ENCODE measurements around the gene TECPR1.

TECPR1 gene

GRCh38 chr7:98282703-98283102 is 30.7 kb upstream of the TECPR1 start:
- peaks cover 8% of the 10 kb centered on the region for H3K27me3 ChIP-seq (ENCODE audit: control insufficient read depth, insufficient read depth, low read length)
- no peaks in the 10 kb centered on the region for H3K9me3 ChIP-seq (ENCODE audit: control insufficient read depth, low read depth, low read length)
- no peaks in the 10 kb centered on the region for H3K36me3 ChIP-seq (ENCODE audit: control insufficient read depth, low read depth, low read length)
- H3K4me3 ChIP-seq (ENCODE audit: low read length): peak overlapping the region; percentile 69
- peaks cover 13% of the 10 kb centered on the region for H3K4me1 ChIP-seq (ENCODE audit: control insufficient read depth, low read depth, low read length)
- peak overlapping the region; percentile 71 for H3K9ac ChIP-seq (ENCODE audit: low read length)
- no peak overlapping the region for H3K27ac ChIP-seq (ENCODE audit: low read length)

- H3K4me1 ChIP-seq (ENCODE audit: control insufficient read depth, low read depth, low read length): peaks cover 9% of the 10 kb centered on the region
- peak overlapping the region; percentile 69 for H3K4me3 ChIP-seq (ENCODE audit: low read length)
- no peaks in the 10 kb centered on the region for H3K9me3 ChIP-seq (ENCODE audit: control insufficient read depth, low read depth, low read length)
- H3K27me3 ChIP-seq (ENCODE audit: control insufficient read depth, insufficient read depth, low read length): peaks cover 8% of the 10 kb centered on the region
- H3K27ac ChIP-seq (ENCODE audit: low read length): no peak overlapping the region
- peak overlapping the region; percentile 71 for H3K9ac ChIP-seq (ENCODE audit: low read length)
- no peaks in the 10 kb centered on the region for H3K36me3 ChIP-seq (ENCODE audit: control insufficient read depth, low read depth, low read length)
Observed at GRCh38 chr7:98281757-98282606, 29.9 kb upstream of the TECPR1 start.

- H3K27ac ChIP-seq (ENCODE audit: low read length): peak within 1 kb of the TSS; percentile 59
- H3K4me1 ChIP-seq (ENCODE audit: control insufficient read depth, low read depth, low read length): peaks cover 3% of the 10 kb centered on the region
- no peaks in the 10 kb centered on the region for H3K36me3 ChIP-seq (ENCODE audit: control insufficient read depth, low read depth, low read length)
- no peaks in the 10 kb centered on the region for H3K9me3 ChIP-seq (ENCODE audit: control insufficient read depth, low read depth, low read length)
- H3K9ac ChIP-seq (ENCODE audit: low read length): peak within 1 kb of the TSS; percentile 71
- peak within 1 kb of the TSS; percentile 83 for H3K4me3 ChIP-seq (ENCODE audit: low read length)
- H3K27me3 ChIP-seq (ENCODE audit: control insufficient read depth, insufficient read depth, low read length): peaks cover 8% of the 10 kb centered on the region
Observed at GRCh38 chr7:98280791-98281756, 29.0 kb upstream of the TECPR1 start, which contains the start of gene BRI3. Gene BRI3, plus strand, starts transcription at chr7:98281686. Its CDS starts 110 bp downstream, at chr7:98281796.

- Histone ChIP-seq H3K27me3 (ENCODE audit: control insufficient read depth, insufficient read depth, low read length) (peaks cover 8% of the 10 kb centered on the region), H3K27ac (ENCODE audit: low read length) (no peak overlapping the region), H3K9ac (ENCODE audit: low read length) (peak overlapping the region; percentile 68), H3K4me1 (ENCODE audit: control insufficient read depth, low read depth, low read length) (peaks cover 3% of the 10 kb centered on the region), H3K36me3 (ENCODE audit: control insufficient read depth, low read depth, low read length) (no peaks in the 10 kb centered on the region), H3K9me3 (ENCODE audit: control insufficient read depth, low read depth, low read length) (no peaks in the 10 kb centered on the region), H3K4me3 (ENCODE audit: low read length) (peak overlapping the region; percentile 83)
Observed at GRCh38 chr7:98280296-98280695, 28.3 kb upstream of the TECPR1 start.

- Histone ChIP-seq H3K36me3 (ENCODE audit: control insufficient read depth, low read depth, low read length) (no peaks in the 10 kb centered on the region), H3K27me3 (ENCODE audit: control insufficient read depth, insufficient read depth, low read length) (peaks cover 8% of the 10 kb centered on the region), H3K4me1 (ENCODE audit: control insufficient read depth, low read depth, low read length) (peaks cover 3% of the 10 kb centered on the region), H3K9ac (ENCODE audit: low read length) (no peak overlapping the region), H3K27ac (ENCODE audit: low read length) (no peak overlapping the region), H3K9me3 (ENCODE audit: control insufficient read depth, low read depth, low read length) (no peaks in the 10 kb centered on the region), H3K4me3 (ENCODE audit: low read length) (no peak overlapping the region)
Observed at GRCh38 chr7:98278936-98279335, 26.9 kb upstream of the TECPR1 start.

GRCh38 chr7:98278408-98278807 is 26.4 kb upstream of the TECPR1 start:
- no peak overlapping the region for H3K27ac ChIP-seq (ENCODE audit: low read length)
- peaks cover 3% of the 10 kb centered on the region for H3K4me1 ChIP-seq (ENCODE audit: control insufficient read depth, low read depth, low read length)
- no peaks in the 10 kb centered on the region for H3K9me3 ChIP-seq (ENCODE audit: control insufficient read depth, low read depth, low read length)
- H3K27me3 ChIP-seq (ENCODE audit: control insufficient read depth, insufficient read depth, low read length): peaks cover 8% of the 10 kb centered on the region
- no peaks in the 10 kb centered on the region for H3K36me3 ChIP-seq (ENCODE audit: control insufficient read depth, low read depth, low read length)
- H3K9ac ChIP-seq (ENCODE audit: low read length): no peak overlapping the region
- H3K4me3 ChIP-seq (ENCODE audit: low read length): no peak overlapping the region

- Histone ChIP-seq H3K27me3 (ENCODE audit: control insufficient read depth, insufficient read depth, low read length) (no peaks in the 10 kb centered on the region), H3K36me3 (ENCODE audit: control insufficient read depth, low read depth, low read length) (no peaks in the 10 kb centered on the region), H3K4me3 (ENCODE audit: low read length) (no peak overlapping the region), H3K9ac (ENCODE audit: low read length) (no peak overlapping the region), H3K4me1 (ENCODE audit: control insufficient read depth, low read depth, low read length) (no peaks in the 10 kb centered on the region), H3K9me3 (ENCODE audit: control insufficient read depth, low read depth, low read length) (no peaks in the 10 kb centered on the region), H3K27ac (ENCODE audit: low read length) (no peak overlapping the region)
Observed at GRCh38 chr7:98276241-98276761, 24.3 kb upstream of the TECPR1 start.

GRCh38 chr7:98267303-98267702 is 15.3 kb upstream of the TECPR1 start:
- Histone ChIP-seq H3K4me3 (ENCODE audit: low read length) (no peak overlapping the region), H3K27me3 (ENCODE audit: control insufficient read depth, insufficient read depth, low read length) (no peaks in the 10 kb centered on the region), H3K27ac (ENCODE audit: low read length) (no peak overlapping the region), H3K9ac (ENCODE audit: low read length) (no peak overlapping the region), H3K9me3 (ENCODE audit: control insufficient read depth, low read depth, low read length) (no peaks in the 10 kb centered on the region), H3K4me1 (ENCODE audit: control insufficient read depth, low read depth, low read length) (no peaks in the 10 kb centered on the region), H3K36me3 (ENCODE audit: control insufficient read depth, low read depth, low read length) (no peaks in the 10 kb centered on the region)

- H3K27ac ChIP-seq (ENCODE audit: low read length): no peak overlapping the region
- no peaks in the 10 kb centered on the region for H3K9me3 ChIP-seq (ENCODE audit: control insufficient read depth, low read depth, low read length)
- no peaks in the 10 kb centered on the region for H3K27me3 ChIP-seq (ENCODE audit: control insufficient read depth, insufficient read depth, low read length)
- H3K9ac ChIP-seq (ENCODE audit: low read length): no peak overlapping the region
- no peak overlapping the region for H3K4me3 ChIP-seq (ENCODE audit: low read length)
- no peaks in the 10 kb centered on the region for H3K4me1 ChIP-seq (ENCODE audit: control insufficient read depth, low read depth, low read length)
- no peaks in the 10 kb centered on the region for H3K36me3 ChIP-seq (ENCODE audit: control insufficient read depth, low read depth, low read length)
Observed at GRCh38 chr7:98266840-98267239, 14.8 kb upstream of the TECPR1 start.

GRCh38 chr7:98265841-98266271 is 13.8 kb upstream of the TECPR1 start:
- no peaks in the 10 kb centered on the region for H3K36me3 ChIP-seq (ENCODE audit: control insufficient read depth, low read depth, low read length)
- H3K4me3 ChIP-seq (ENCODE audit: low read length): no peak overlapping the region
- no peaks in the 10 kb centered on the region for H3K4me1 ChIP-seq (ENCODE audit: control insufficient read depth, low read depth, low read length)
- no peaks in the 10 kb centered on the region for H3K9me3 ChIP-seq (ENCODE audit: control insufficient read depth, low read depth, low read length)
- no peaks in the 10 kb centered on the region for H3K27me3 ChIP-seq (ENCODE audit: control insufficient read depth, insufficient read depth, low read length)
- no peak overlapping the region for H3K27ac ChIP-seq (ENCODE audit: low read length)
- no peak overlapping the region for H3K9ac ChIP-seq (ENCODE audit: low read length)

- H3K9ac ChIP-seq (ENCODE audit: low read length): no peak overlapping the region
- H3K9me3 ChIP-seq (ENCODE audit: control insufficient read depth, low read depth, low read length): no peaks in the 10 kb centered on the region
- H3K36me3 ChIP-seq (ENCODE audit: control insufficient read depth, low read depth, low read length): peaks cover 3% of the 10 kb centered on the region
- no peak overlapping the region for H3K4me3 ChIP-seq (ENCODE audit: low read length)
- no peaks in the 10 kb centered on the region for H3K27me3 ChIP-seq (ENCODE audit: control insufficient read depth, insufficient read depth, low read length)
- peaks cover 1% of the 10 kb centered on the region for H3K4me1 ChIP-seq (ENCODE audit: control insufficient read depth, low read depth, low read length)
- no peak overlapping the region for H3K27ac ChIP-seq (ENCODE audit: low read length)
Observed at GRCh38 chr7:98257701-98258100, 5.7 kb upstream of the TECPR1 start.
